ENCODE measurements around the gene RANGRF.

DNA sequence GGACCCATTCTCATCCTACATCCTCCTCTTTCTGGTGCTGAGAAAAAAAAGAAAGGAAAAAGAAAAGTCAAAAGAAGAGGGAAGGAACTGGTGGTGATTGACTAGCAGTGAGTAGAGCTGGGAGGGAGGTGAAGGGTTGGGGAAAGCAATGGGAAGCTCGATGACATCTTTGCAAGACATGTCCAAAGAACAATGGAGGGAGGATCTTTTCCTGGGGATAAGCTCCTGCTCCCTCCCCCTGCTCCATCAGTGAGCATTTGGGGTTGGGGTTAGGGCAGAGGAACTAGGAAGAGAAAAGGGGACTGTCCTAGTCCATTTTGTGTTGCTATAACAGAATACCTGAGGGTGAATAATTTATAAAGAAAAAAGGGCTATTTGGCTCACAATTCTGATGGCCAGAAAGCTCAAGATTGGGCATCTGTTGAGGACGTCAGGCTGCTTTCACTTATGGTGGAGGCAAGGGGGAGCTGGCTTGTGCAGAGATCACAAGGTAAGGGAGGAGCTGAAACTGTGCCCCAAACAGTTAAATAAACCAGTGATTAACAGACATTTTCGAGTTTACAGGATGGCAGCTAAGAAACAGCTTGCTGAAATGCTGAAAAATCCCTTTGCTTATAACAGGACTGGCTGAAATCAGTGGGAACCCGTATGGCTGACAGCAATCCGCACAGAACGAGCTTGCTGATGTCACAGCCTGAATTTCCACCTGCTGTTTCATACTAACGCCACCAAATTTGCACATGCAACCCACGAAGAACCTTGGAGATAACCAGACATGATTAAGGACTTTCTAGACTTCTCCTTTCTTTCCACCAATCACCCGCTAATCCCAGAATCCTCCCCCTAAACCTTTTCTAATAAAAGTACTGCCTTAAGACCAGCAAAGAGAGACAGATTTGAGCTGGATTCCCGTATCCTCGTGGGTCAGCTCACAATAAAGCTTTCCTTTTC lies 49.6 kb downstream of the RANGRF start:
- TF ChIP-seq, protein P1, sequence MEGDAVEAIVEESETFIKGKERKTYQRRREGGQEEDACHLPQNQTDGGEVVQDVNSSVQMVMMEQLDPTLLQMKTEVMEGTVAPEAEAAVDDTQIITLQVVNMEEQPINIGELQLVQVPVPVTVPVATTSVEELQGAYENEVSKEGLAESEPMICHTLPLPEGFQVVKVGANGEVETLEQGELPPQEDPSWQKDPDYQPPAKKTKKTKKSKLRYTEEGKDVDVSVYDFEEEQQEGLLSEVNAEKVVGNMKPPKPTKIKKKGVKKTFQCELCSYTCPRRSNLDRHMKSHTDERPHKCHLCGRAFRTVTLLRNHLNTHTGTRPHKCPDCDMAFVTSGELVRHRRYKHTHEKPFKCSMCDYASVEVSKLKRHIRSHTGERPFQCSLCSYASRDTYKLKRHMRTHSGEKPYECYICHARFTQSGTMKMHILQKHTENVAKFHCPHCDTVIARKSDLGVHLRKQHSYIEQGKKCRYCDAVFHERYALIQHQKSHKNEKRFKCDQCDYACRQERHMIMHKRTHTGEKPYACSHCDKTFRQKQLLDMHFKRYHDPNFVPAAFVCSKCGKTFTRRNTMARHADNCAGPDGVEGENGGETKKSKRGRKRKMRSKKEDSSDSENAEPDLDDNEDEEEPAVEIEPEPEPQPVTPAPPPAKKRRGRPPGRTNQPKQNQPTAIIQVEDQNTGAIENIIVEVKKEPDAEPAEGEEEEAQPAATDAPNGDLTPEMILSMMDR (IDR thresholded peaks at IDR 0.05), result no peak
- TF ChIP-seq EZH2phosphoT487 (IDR thresholded peaks at IDR 0.05), result no peak

Measured in neural progenitor cell (in vitro differentiated cells).